Stomach (tissue), 9 donors: ENCODE results near the gene CELA3A. TPM values are rescaled to one million over a fixed set of nuclear protein-coding genes. Genes with fewer than 3 reads are reported as not detected.
A peak's percentile ranks its signal among the peaks of the same experiment; 100 is the strongest.

ENCODE experiments used
- DNase-seq, 2 donors: peaks; one replicate each; pipeline versions ENCODE4 v3.0.0 to v3.0.0-alpha.2; 2013 to 2019
- H3K27ac ChIP-seq, 5 donors: fragments of 200-600 bp in 4 of 5; sonication (generic) in 4 of 5; one replicate each; pipeline ENCODE4 v1.5.1; 2013 to 2019; ENCODE audit warnings: mild to moderate bottlenecking in 1 of 5, moderate library complexity in 1 of 5
- H3K27me3 ChIP-seq, 3 donors: fragments of 200-600 bp; sonication (generic); one replicate each; pipeline ENCODE4 v1.5.1; 2017 to 2019; ENCODE audit warnings: mixed run types in 1 of 3
- H3K36me3 ChIP-seq, 4 donors: fragments of 200-600 bp; sonication (generic); 1 replicate in 3 of 4; 2 replicates in 1 of 4; pipeline ENCODE4 v1.5.1; 2016 to 2019
- H3K4me1 ChIP-seq, 4 donors: fragments of 200-600 bp; sonication (generic); one replicate each; pipeline ENCODE4 v1.5.1; 2016 to 2019
- H3K4me3 ChIP-seq, 4 donors: fragments of 200-600 bp; sonication (generic) in 3 of 4; one replicate each; pipeline ENCODE4 v1.5.1; 2016 to 2019; ENCODE audit warnings: mild to moderate bottlenecking in 1 of 4
- H3K9me3 ChIP-seq, 4 donors: fragments of 200-600 bp; sonication (generic); one replicate each; pipeline ENCODE4 v1.5.1; 2016 to 2019
- CTCF ChIP-seq, 7 experiments: fragments of 450-650 bp in 4 of 7; fragments of 200-600 bp in 3 of 7; sonication (generic) in 3 of 7; IDR thresholded peaks; one replicate each; pipeline ENCODE4 v1.5.1; 2016 to 2019; ENCODE audit warnings: antibody characterized with exemption in 7 of 7, control low read depth in 2 of 7, mild to moderate bottlenecking in 1 of 7
- EP300 ChIP-seq: sonication (generic); formaldehyde crosslinking; IDR thresholded peaks from one replicate; pipeline ENCODE4 v1.6.1; 2017; ENCODE audit warnings: antibody characterized with exemption
- POLR2A ChIP-seq, 4 donors: fragments of 450-650 bp; IDR thresholded peaks; one replicate each; pipeline ENCODE4 v1.6.1; 2016; ENCODE audit warnings: antibody characterized with exemption in 4 of 4, control low read depth in 2 of 4, mild to moderate bottlenecking in 1 of 4, moderate library complexity in 1 of 4
- POLR2AphosphoS5 ChIP-seq, 3 donors: sonication (generic); formaldehyde crosslinking; IDR thresholded peaks; one replicate each; pipeline ENCODE4 v1.6.1; 2016; ENCODE audit warnings: antibody characterized with exemption in 3 of 3
- WGBS, 5 donors: extraction: QIAGEN DNeasy Blood & Tissue Kit in 3 of 5; methylation state at CpG; one replicate each; pipeline versions ENCODE4 v1.1.5 to v1.1.7; 2013 to 2018; 5-methylcytosine and 5-hydroxymethylcytosine counted together
- intact Hi-C: fragments of 100-400 bp; cut with DNase I; formaldehyde crosslinking; loops from one replicate; pipeline ENCODE4 v1.15.1; 2023; ENCODE audit warnings: low total_unique reads
- polyA plus RNA-seq, 3 donors: library from polyadenylated mRNA; stranded (reverse); fragments of 200-250 nt; gene quantifications; one replicate each; pipeline ENCODE4 v1.2.3, GENCODE V29; 2013
- total RNA-seq, 5 donors: library from RNA; depleted of rRNA; stranded (reverse); fragments of >200 nt; gene quantifications; one replicate each; pipeline versions ENCODE4 v1.1.0 to v1.2.3, GENCODE V29; 2014 to 2016
- donor health status: healthy with polysubstance abuse.
- donor health status: Bipolar disorder and iron deficiency.
- donor health status: healthy.

CELA3A gene
- total and polyA plus RNA-seq, 8 donors, result 3.6 to 62.9 (median 17.2) TPM; not detected in 3

- peaks cover 0 to 3% (median 1%) of the 10 kb centered on the region in 4 donors for H3K36me3 ChIP-seq
- WGBS, 5 donors, result 0 to 1% (median 0%) methylated on average over 25 to 42 of the region's 42 CpGs
- peaks cover 13 to 50% (median 31%) of the 10 kb centered on the region in 4 donors for H3K4me1 ChIP-seq
- no peaks in the 10 kb centered on the region for H3K9me3 ChIP-seq
- intact Hi-C loops, result no loop called here
- TF ChIP-seq POLR2A (IDR thresholded peaks at IDR 0.05) (peak in 2 of 4 donors; percentile 44 to 57), CTCF (IDR thresholded peaks at IDR 0.05) (no peak), POLR2AphosphoS5 (IDR thresholded peaks at IDR 0.05) (peak; percentile 43 to 95 (median 86))
- peak overlapping the region; percentile 97 to 100 (median 99) for H3K27ac ChIP-seq
- H3K27me3 ChIP-seq, result no peaks in the 10 kb centered on the region
- H3K4me3 ChIP-seq, result peak overlapping the region; percentile 68 to 93 (median 89)
- DNase-seq, result peak; percentile 85 to 96
These were observed 24.1 kb downstream of the CELA3A start for GRCh38 chr1:22025368-22026155.

GRCh38 chr1:22026924-22027289 is 25.4 kb downstream of the CELA3A start:
- Histone ChIP-seq H3K27ac (no peak overlapping the region), H3K9me3 (no peaks in the 10 kb centered on the region), H3K36me3 (peaks cover 0 to 5% (median 3%) of the 10 kb centered on the region in 4 donors), H3K4me1 (peaks cover 13 to 63% (median 38%) of the 10 kb centered on the region in 4 donors), H3K27me3 (no peaks in the 10 kb centered on the region), H3K4me3 (no peak overlapping the region)
- DNase-seq, result no peak
- intact Hi-C loops, result no loop called here
- TF ChIP-seq CTCF (IDR thresholded peaks at IDR 0.05), result no peak
- TF ChIP-seq EP300, result no peak
- TF ChIP-seq POLR2AphosphoS5 (IDR thresholded peaks at IDR 0.05), result no peak
- no peak for TF ChIP-seq POLR2A (IDR thresholded peaks at IDR 0.05)
- WGBS, 5 donors, result 70 to 85% (median 77%) methylated on average over 3 of the region's 3 CpGs

- Histone ChIP-seq H3K9me3 (no peaks in the 10 kb centered on the region), H3K4me3 (no peak overlapping the region), H3K27me3 (no peaks in the 10 kb centered on the region), H3K27ac (peak overlapping the region in 2 of 5 donors; percentile 29 to 70), H3K36me3 (peaks cover 0 to 5% (median 3%) of the 10 kb centered on the region in 4 donors), H3K4me1 (peaks cover 4 to 46% (median 23%) of the 10 kb centered on the region in 4 donors)
- intact Hi-C loops, result no loop called here
- no peak for DNase-seq
- no peak for TF ChIP-seq POLR2AphosphoS5 (IDR thresholded peaks at IDR 0.05)
- no peak for TF ChIP-seq EP300
- no peak for TF ChIP-seq CTCF (IDR thresholded peaks at IDR 0.05)
- TF ChIP-seq POLR2A (IDR thresholded peaks at IDR 0.05), result no peak
- 79 to 89% (median 81%) methylated on average over 4 of the region's 4 CpGs for WGBS, 5 donors
These were observed 28.6 kb downstream of the CELA3A start for GRCh38 chr1:22030057-22030456.

- H3K27ac ChIP-seq, result peak overlapping the region in 2 of 5 donors; percentile 29 to 70
- H3K4me3 ChIP-seq, result no peak overlapping the region
- peaks cover 4 to 46% (median 23%) of the 10 kb centered on the region in 4 donors for H3K4me1 ChIP-seq
- H3K36me3 ChIP-seq, result peaks cover 0 to 5% (median 3%) of the 10 kb centered on the region in 4 donors
- DNase-seq, result no peak
- H3K9me3 ChIP-seq, result no peaks in the 10 kb centered on the region
- intact Hi-C loops, result no loop called here
- H3K27me3 ChIP-seq, result no peaks in the 10 kb centered on the region
- TF ChIP-seq POLR2A (IDR thresholded peaks at IDR 0.05) (no peak), CTCF (IDR thresholded peaks at IDR 0.05) (no peak), POLR2AphosphoS5 (IDR thresholded peaks at IDR 0.05) (no peak), EP300 (no peak)
- WGBS, 5 donors, result 69 to 80% (median 70%) methylated on average over 3 of the region's 3 CpGs
These were observed 29.0 kb downstream of the CELA3A start for GRCh38 chr1:22030473-22030872.
